ENCODE data around the gene SUGCT. TPM values are rescaled to one million over a fixed set of nuclear protein-coding genes. Genes with fewer than 3 reads are reported as not detected.

SUGCT gene
- total and polyA plus RNA-seq, 3 experiments from 2014 or later = 1.1 to 1.4 (median 1.3) TPM

- H3K4me3 ChIP-seq (ENCODE audit: low read length) = no peak overlapping the region
- H3K4me1 Mint-ChIP-seq = no peaks in the 10 kb centered on the region
- ChIA-PET CTCF (no interaction called here), POLR2A (no interaction called here)
- no peaks in the 10 kb centered on the region for H3K4me1 ChIP-seq (ENCODE audit: insufficient read depth, low read length)
- H3K9me3 Mint-ChIP-seq = peaks cover 2 to 16% (median 9%) of the 10 kb centered on the region in 5 donors
- H3K36me3 ChIP-seq (ENCODE audit: insufficient read depth, low read length) = no peaks in the 10 kb centered on the region
- H3K27me3 Mint-ChIP-seq = no peaks in the 10 kb centered on the region
- DNase-seq = no peak
- no peaks in the 10 kb centered on the region for H3K27me3 ChIP-seq (ENCODE audit: insufficient read depth, low read length, poor library complexity, severe bottlenecking)
- H3K9me3 ChIP-seq (ENCODE audit: low read length) = no peaks in the 10 kb centered on the region
- no peak overlapping the region for H3K27ac Mint-ChIP-seq
- H3K27ac ChIP-seq (ENCODE audit: low read depth, low read length) = no peak overlapping the region
- H3K4me3 Mint-ChIP-seq = no peak overlapping the region
- no peaks in the 10 kb centered on the region for H3K36me3 Mint-ChIP-seq
Observed at GRCh38 chr7:40784176-40784575, 649.4 kb downstream of the SUGCT start.

GRCh38 chr7:40786909-40787308, 652.1 kb downstream of the SUGCT start:
- Mint-ChIP-seq H3K9me3 (peaks cover 2 to 18% (median 5%) of the 10 kb centered on the region in 5 donors), H3K4me1 (no peaks in the 10 kb centered on the region), H3K27ac (no peak overlapping the region), H3K36me3 (no peaks in the 10 kb centered on the region), H3K4me3 (no peak overlapping the region), H3K27me3 (no peaks in the 10 kb centered on the region)
- Histone ChIP-seq H3K4me1 (ENCODE audit: insufficient read depth, low read length) (no peaks in the 10 kb centered on the region), H3K27me3 (ENCODE audit: insufficient read depth, low read length, poor library complexity, severe bottlenecking) (no peaks in the 10 kb centered on the region), H3K4me3 (ENCODE audit: low read length) (no peak overlapping the region), H3K9me3 (ENCODE audit: low read length) (no peaks in the 10 kb centered on the region), H3K27ac (ENCODE audit: low read depth, low read length) (no peak overlapping the region), H3K36me3 (ENCODE audit: insufficient read depth, low read length) (no peaks in the 10 kb centered on the region)
- POLR2A ChIA-PET = no interaction called here
- DNase-seq = no peak
- CTCF ChIA-PET = interaction anchor here (0.7 kb wide), 1 partner anchor 105 kb away, joined by 4 read pairs; no protein-coding TSS in a partner anchor

- H3K4me1 Mint-ChIP-seq = no peaks in the 10 kb centered on the region
- no peak overlapping the region for H3K4me3 Mint-ChIP-seq
Observed at GRCh38 chr7:40793132-40793531, 658.3 kb downstream of the SUGCT start.

GRCh38 chr7:40795607-40796006, 660.8 kb downstream of the SUGCT start:
- peaks cover 0 to 12% (median 5%) of the 10 kb centered on the region in 5 donors for H3K9me3 Mint-ChIP-seq
- H3K4me3 ChIP-seq (ENCODE audit: low read length) = no peak overlapping the region
- no peaks in the 10 kb centered on the region for H3K4me1 Mint-ChIP-seq
- H3K27me3 ChIP-seq (ENCODE audit: insufficient read depth, low read length, poor library complexity, severe bottlenecking) = no peaks in the 10 kb centered on the region
- no peaks in the 10 kb centered on the region for H3K9me3 ChIP-seq (ENCODE audit: low read length)
- DNase-seq = no peak
- H3K4me1 ChIP-seq (ENCODE audit: insufficient read depth, low read length) = no peaks in the 10 kb centered on the region
- H3K27me3 Mint-ChIP-seq = no peaks in the 10 kb centered on the region
- no peak overlapping the region for H3K27ac Mint-ChIP-seq
- no peaks in the 10 kb centered on the region for H3K36me3 Mint-ChIP-seq
- H3K36me3 ChIP-seq (ENCODE audit: insufficient read depth, low read length) = no peaks in the 10 kb centered on the region
- H3K4me3 Mint-ChIP-seq = no peak overlapping the region
- H3K27ac ChIP-seq (ENCODE audit: low read depth, low read length) = no peak overlapping the region
- ChIA-PET POLR2A (no interaction called here), CTCF (no interaction called here)

More at GRCh38 chr7:40793132-40793531, 658.3 kb downstream of the SUGCT start:
- H3K36me3 ChIP-seq (ENCODE audit: insufficient read depth, low read length) = no peaks in the 10 kb centered on the region
- no peak overlapping the region for H3K27ac ChIP-seq (ENCODE audit: low read depth, low read length)
- no peaks in the 10 kb centered on the region for H3K9me3 ChIP-seq (ENCODE audit: low read length)
- Mint-ChIP-seq H3K9me3 (peaks cover 0 to 16% (median 4%) of the 10 kb centered on the region in 5 donors), H3K27ac (no peak overlapping the region), H3K36me3 (no peaks in the 10 kb centered on the region), H3K27me3 (no peaks in the 10 kb centered on the region)
- H3K27me3 ChIP-seq (ENCODE audit: insufficient read depth, low read length, poor library complexity, severe bottlenecking) = no peaks in the 10 kb centered on the region
- ChIA-PET CTCF (no interaction called here), POLR2A (no interaction called here)
- no peak for DNase-seq
- no peaks in the 10 kb centered on the region for H3K4me1 ChIP-seq (ENCODE audit: insufficient read depth, low read length)
- no peak overlapping the region for H3K4me3 ChIP-seq (ENCODE audit: low read length)

GRCh38 chr7:40796723-40797122, 661.9 kb downstream of the SUGCT start:
- H3K36me3 ChIP-seq (ENCODE audit: insufficient read depth, low read length) = no peaks in the 10 kb centered on the region
- no peaks in the 10 kb centered on the region for H3K27me3 Mint-ChIP-seq
- no peaks in the 10 kb centered on the region for H3K27me3 ChIP-seq (ENCODE audit: insufficient read depth, low read length, poor library complexity, severe bottlenecking)
- H3K27ac Mint-ChIP-seq = no peak overlapping the region
- POLR2A ChIA-PET = no interaction called here
- H3K4me1 Mint-ChIP-seq = no peaks in the 10 kb centered on the region
- H3K4me3 ChIP-seq (ENCODE audit: low read length) = no peak overlapping the region
- no peak for DNase-seq
- CTCF ChIA-PET = no interaction called here
- H3K4me3 Mint-ChIP-seq = no peak overlapping the region
- H3K9me3 Mint-ChIP-seq = peaks cover 2 to 16% (median 5%) of the 10 kb centered on the region in 5 donors
- no peaks in the 10 kb centered on the region for H3K4me1 ChIP-seq (ENCODE audit: insufficient read depth, low read length)
- no peaks in the 10 kb centered on the region for H3K9me3 ChIP-seq (ENCODE audit: low read length)
- no peak overlapping the region for H3K27ac ChIP-seq (ENCODE audit: low read depth, low read length)
- H3K36me3 Mint-ChIP-seq = no peaks in the 10 kb centered on the region

GRCh38 chr7:40798613-40799012, 663.8 kb downstream of the SUGCT start:
- no peaks in the 10 kb centered on the region for H3K27me3 Mint-ChIP-seq
- CTCF ChIA-PET = no interaction called here
- H3K4me3 Mint-ChIP-seq = no peak overlapping the region

GRCh38 chr7:40799493-40800403, 664.9 kb downstream of the SUGCT start:
- DNase-seq = no peak
- H3K9me3 ChIP-seq (ENCODE audit: low read length) = no peaks in the 10 kb centered on the region
- no peak overlapping the region for H3K27ac Mint-ChIP-seq
- H3K27ac ChIP-seq (ENCODE audit: low read depth, low read length) = no peak overlapping the region
- no peaks in the 10 kb centered on the region for H3K27me3 Mint-ChIP-seq
- H3K9me3 Mint-ChIP-seq = peaks cover 2 to 13% (median 5%) of the 10 kb centered on the region in 5 donors
- H3K4me1 Mint-ChIP-seq = no peaks in the 10 kb centered on the region
- no peaks in the 10 kb centered on the region for H3K36me3 ChIP-seq (ENCODE audit: insufficient read depth, low read length)
- H3K4me1 ChIP-seq (ENCODE audit: insufficient read depth, low read length) = no peaks in the 10 kb centered on the region
- H3K36me3 Mint-ChIP-seq = no peaks in the 10 kb centered on the region
- POLR2A ChIA-PET = no interaction called here
- H3K4me3 ChIP-seq (ENCODE audit: low read length) = no peak overlapping the region
- no peaks in the 10 kb centered on the region for H3K27me3 ChIP-seq (ENCODE audit: insufficient read depth, low read length, poor library complexity, severe bottlenecking)
- no peak overlapping the region for H3K4me3 Mint-ChIP-seq
- CTCF ChIA-PET = no interaction called here

More at GRCh38 chr7:40798613-40799012, 663.8 kb downstream of the SUGCT start:
- peaks cover 2 to 13% (median 5%) of the 10 kb centered on the region in 5 donors for H3K9me3 Mint-ChIP-seq
- Histone ChIP-seq H3K4me3 (ENCODE audit: low read length) (no peak overlapping the region), H3K9me3 (ENCODE audit: low read length) (no peaks in the 10 kb centered on the region), H3K36me3 (ENCODE audit: insufficient read depth, low read length) (no peaks in the 10 kb centered on the region), H3K27ac (ENCODE audit: low read depth, low read length) (no peak overlapping the region), H3K27me3 (ENCODE audit: insufficient read depth, low read length, poor library complexity, severe bottlenecking) (no peaks in the 10 kb centered on the region), H3K4me1 (ENCODE audit: insufficient read depth, low read length) (no peaks in the 10 kb centered on the region)
- POLR2A ChIA-PET = no interaction called here
- no peak overlapping the region for H3K27ac Mint-ChIP-seq
- no peak for DNase-seq
- no peaks in the 10 kb centered on the region for H3K36me3 Mint-ChIP-seq
- H3K4me1 Mint-ChIP-seq = no peaks in the 10 kb centered on the region

GRCh38 chr7:40800771-40801170, 666.0 kb downstream of the SUGCT start:
- Mint-ChIP-seq H3K9me3 (peaks cover 2 to 13% (median 5%) of the 10 kb centered on the region in 5 donors), H3K27ac (no peak overlapping the region), H3K36me3 (no peaks in the 10 kb centered on the region), H3K4me3 (no peak overlapping the region), H3K27me3 (no peaks in the 10 kb centered on the region), H3K4me1 (no peaks in the 10 kb centered on the region)
- ChIA-PET POLR2A (no interaction called here), CTCF (no interaction called here)
- H3K9me3 ChIP-seq (ENCODE audit: low read length) = no peaks in the 10 kb centered on the region
- H3K36me3 ChIP-seq (ENCODE audit: insufficient read depth, low read length) = no peaks in the 10 kb centered on the region
- no peak overlapping the region for H3K27ac ChIP-seq (ENCODE audit: low read depth, low read length)
- no peaks in the 10 kb centered on the region for H3K27me3 ChIP-seq (ENCODE audit: insufficient read depth, low read length, poor library complexity, severe bottlenecking)
- DNase-seq = no peak
- H3K4me3 ChIP-seq (ENCODE audit: low read length) = no peak overlapping the region
- H3K4me1 ChIP-seq (ENCODE audit: insufficient read depth, low read length) = no peaks in the 10 kb centered on the region
